WI38 (cell line): Measurements from ENCODE around the gene KRT78.
"Not testable (repeated sequence)": the region's sequence is repeated elsewhere in the genome, so short reads cannot be mapped to it uniquely, and the experiment has no call there.

Source experiments
- H3K4me3 ChIP-seq: 2 replicates; pipeline ENCODE4 v1.5.1; 2011; ENCODE audit warnings: low read depth, mild to moderate bottlenecking, control low read depth, low read length
- TF ChIP-seq, protein P1 (sequence below): IDR thresholded peaks from 2 replicates; pipeline ENCODE4 v1.5.1; 2012; ENCODE audit warnings: low read depth, mild to moderate bottlenecking, control low read depth, low read length

Gene KRT78

GRCh38 chr12:52856787-52857186 is 8.0 kb upstream of the KRT78 start:
- H3K4me3 ChIP-seq, result no peak overlapping the region
- TF ChIP-seq, protein P1, sequence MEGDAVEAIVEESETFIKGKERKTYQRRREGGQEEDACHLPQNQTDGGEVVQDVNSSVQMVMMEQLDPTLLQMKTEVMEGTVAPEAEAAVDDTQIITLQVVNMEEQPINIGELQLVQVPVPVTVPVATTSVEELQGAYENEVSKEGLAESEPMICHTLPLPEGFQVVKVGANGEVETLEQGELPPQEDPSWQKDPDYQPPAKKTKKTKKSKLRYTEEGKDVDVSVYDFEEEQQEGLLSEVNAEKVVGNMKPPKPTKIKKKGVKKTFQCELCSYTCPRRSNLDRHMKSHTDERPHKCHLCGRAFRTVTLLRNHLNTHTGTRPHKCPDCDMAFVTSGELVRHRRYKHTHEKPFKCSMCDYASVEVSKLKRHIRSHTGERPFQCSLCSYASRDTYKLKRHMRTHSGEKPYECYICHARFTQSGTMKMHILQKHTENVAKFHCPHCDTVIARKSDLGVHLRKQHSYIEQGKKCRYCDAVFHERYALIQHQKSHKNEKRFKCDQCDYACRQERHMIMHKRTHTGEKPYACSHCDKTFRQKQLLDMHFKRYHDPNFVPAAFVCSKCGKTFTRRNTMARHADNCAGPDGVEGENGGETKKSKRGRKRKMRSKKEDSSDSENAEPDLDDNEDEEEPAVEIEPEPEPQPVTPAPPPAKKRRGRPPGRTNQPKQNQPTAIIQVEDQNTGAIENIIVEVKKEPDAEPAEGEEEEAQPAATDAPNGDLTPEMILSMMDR, result no peak

DNA sequence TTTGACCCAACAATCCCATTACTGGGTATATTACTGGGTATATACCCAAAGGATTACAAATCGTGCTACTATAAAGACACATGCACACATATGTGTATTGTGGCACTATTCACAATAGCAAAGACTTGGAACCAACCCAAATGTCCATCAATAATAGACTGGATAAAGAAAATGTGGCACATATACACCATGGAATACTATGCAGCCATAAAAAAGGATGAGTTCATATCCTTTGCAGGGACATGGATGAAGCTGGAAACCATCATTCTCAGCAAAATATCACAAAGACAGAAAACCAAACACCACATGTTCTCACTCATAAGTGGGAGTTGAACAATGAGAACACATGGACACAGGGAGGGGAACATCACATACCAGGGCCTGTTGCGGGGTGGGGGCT is 7.3 kb upstream of the KRT78 start:
- not testable (repeated sequence) for H3K4me3 ChIP-seq

DNA sequence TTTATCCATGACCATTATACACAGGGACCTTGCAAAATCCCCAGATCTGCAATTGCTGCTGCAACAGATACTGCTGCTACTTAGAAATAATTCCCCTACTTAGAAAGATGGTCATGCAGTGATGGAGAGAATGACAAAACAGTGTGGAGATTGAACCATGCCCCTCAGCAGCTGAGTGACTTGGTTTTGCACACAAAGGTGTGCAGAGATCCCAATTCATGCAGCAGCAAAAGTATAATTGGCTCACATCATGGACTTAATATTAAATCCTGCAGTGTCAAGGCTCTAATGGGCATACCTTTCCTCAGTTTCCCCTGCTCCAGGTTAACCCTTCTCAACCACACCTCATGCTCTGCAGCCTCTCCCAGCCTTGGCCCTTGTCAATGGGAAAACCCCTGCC is 3.0 kb upstream of the KRT78 start:
- TF ChIP-seq, protein P1, result no peak

DNA sequence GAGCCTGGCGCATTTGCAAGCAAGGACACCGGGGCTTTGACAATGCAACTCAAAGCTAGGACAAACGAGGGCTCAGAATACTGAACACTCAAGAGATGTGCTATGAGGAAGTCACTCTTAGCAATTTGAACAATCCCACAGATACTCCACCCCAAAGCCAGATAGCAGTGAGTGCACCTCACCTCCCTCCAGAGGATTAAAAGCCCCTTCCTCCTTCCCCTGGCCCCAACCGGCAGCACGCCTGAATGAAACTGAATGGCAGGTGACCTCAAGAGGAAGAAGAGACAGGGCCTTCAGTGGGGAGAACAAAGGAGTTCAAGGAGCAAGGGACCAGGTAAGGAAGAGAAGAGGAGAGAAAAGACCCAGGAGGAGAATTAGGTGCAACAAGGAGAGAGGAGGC is 1.9 kb upstream of the KRT78 start:
- TF ChIP-seq, protein P1, result no peak
- H3K4me3 ChIP-seq, result no peak overlapping the region

More for the DNA sequence above, 3.0 kb upstream of the KRT78 start:
- no peak overlapping the region for H3K4me3 ChIP-seq

DNA sequence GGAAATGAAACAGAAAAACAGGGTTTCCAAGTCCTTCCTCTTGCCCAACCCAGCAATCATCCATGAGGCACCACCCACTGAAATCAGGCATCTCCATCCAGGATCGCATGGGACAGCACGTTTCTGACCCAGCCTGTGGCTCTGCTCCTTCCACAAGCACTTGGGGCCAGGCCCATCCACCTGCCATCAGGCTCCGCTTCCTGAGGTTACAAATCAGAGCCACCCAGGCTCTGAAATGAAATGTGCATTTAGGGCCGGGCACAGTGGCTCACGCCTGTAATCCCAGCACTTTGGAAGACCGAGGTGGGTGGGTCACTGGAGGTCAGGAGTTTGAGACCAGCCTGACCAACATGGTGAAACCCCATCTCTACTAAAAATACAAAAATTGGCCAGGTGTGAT is 717 bp upstream of the KRT78 start:
- TF ChIP-seq, protein P1, result no peak
- H3K4me3 ChIP-seq, result no peak overlapping the region

DNA sequence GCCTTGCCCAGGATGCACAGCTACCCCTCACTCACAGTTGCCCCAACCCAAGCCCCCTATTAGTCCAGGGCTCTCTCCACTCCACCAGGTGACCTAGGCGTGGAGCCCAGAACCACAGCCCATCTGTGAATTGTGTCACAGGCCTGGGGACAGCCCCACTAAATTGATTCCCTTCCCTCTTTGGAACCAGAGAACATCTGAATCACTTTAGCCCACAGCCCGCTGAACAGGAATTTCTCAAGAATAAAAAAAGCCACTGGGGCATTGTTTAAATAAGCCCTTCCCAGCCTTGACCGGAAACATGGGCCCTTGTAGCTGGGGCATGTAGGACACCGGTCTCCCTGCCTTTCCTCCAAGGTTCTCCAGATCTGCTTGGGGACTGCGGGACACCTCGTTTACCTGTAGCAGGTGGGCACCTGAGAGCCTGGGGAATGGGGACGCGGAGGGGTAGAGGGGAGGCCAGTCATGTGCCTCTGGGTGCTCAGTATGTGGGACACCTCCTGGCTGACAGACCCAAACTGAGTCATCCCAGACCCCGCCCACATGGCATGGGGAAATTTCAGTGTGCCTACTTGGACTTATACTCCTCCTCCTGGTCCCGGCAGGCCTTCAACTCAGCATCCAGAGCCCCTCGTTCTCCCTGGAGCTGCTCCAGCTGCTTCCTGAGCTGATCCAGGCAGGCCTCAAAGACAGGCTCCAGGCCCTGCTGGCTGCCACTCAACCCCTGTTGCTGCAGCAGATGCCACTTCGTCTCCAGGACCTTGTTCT is 1.3 kb downstream of the KRT78 start:
- TF ChIP-seq, protein P1, result no peak
- H3K4me3 ChIP-seq, result no peak overlapping the region

DNA sequence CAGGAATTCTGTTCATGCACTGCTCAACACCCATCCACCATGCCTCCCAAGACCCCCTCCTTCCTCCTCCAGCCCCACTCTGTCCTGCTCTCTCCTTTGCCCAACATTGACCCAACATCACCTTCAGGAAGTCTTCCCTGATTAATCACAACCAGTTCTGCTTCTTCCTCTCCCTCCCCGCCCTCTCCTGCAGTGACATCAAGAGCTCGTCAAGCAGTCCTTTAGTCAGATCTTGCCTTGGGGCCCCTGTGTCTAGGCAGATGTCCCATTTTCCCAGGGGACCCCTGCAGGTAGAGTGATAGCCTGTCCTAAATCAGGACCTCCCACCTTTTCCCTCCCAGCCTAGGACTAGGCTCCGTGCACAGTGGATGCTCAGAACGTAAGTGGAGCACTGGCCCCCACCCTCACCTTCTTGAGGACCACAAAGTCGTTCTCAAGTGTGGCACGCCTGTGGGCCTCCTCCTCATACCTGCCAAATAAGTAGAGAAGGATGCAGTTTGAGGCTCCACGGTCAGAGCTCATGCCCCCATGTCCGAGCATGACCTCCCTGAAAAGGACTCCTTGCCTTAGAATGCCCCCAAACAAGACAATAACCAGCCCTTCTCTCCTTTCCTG is 2.3 kb downstream of the KRT78 start:
- H3K4me3 ChIP-seq, result no peak overlapping the region
- TF ChIP-seq, protein P1, result no peak
